ENCODE measurements around the gene TBXAS1. TPM values are rescaled to one million over a fixed set of nuclear protein-coding genes. Genes with fewer than 3 reads are reported as not detected.
A peak's percentile ranks its signal among the peaks of the same experiment; 100 is the strongest.

TBXAS1 gene
- total and polyA plus RNA-seq, 2 donors (not counting 3 experiments of a cell fraction or from before 2014, with no cell fraction given) = 2.1 to 4.3 TPM

GRCh38 chr7:140059273-140060242 is 230.5 kb downstream of the TBXAS1 start:
- FAIRE-seq = peak; percentile 94
- Histone ChIP-seq H3K27ac (ENCODE audit: insufficient read depth, low read depth, low read length) (peak overlapping the region; percentile 84), H3K4me1 (ENCODE audit: control insufficient read depth, extremely low read depth, insufficient read depth, low read length) (peaks cover 36% of the 10 kb centered on the region), H3K9me3 (replicated peaks; ENCODE audit: control insufficient read depth, insufficient read depth, low read length) (no peaks in the 10 kb centered on the region), H4K20me1 (replicated peaks; ENCODE audit: control insufficient read depth, extremely low read depth, insufficient read depth, low read length) (no peaks in the 10 kb centered on the region), H3K9ac (replicated peaks; ENCODE audit: extremely low read depth, insufficient read depth, low read length) (peak overlapping the region; percentile 45), H3K4me2 (ENCODE audit: insufficient read depth, low read length) (peak overlapping the region; percentile 48), H3K79me2 (ENCODE audit: control insufficient read depth, insufficient read depth, low read length) (peaks cover 39% of the 10 kb centered on the region), H2AFZ (ENCODE audit: low read depth, low read length) (no peak overlapping the region), H3K4me3 (replicated peaks in 1 of 3; ENCODE audit: insufficient read depth in 1 of 3, low read depth in 1 of 3, low read length in 3 of 3) (peak overlapping the region in 1 of 3 experiments; percentile 1), H3K36me3 (ENCODE audit: control insufficient read depth in 2 of 2, extremely low read depth in 1 of 2, insufficient read depth in 2 of 2, low read length in 2 of 2) (peaks cover 6 to 8% of the 10 kb centered on the region in 2 experiments), H3K9me1 (replicated peaks; ENCODE audit: control insufficient read depth, extremely low read depth, insufficient read depth, low read length) (no peaks in the 10 kb centered on the region), H3K27me3 (ENCODE audit: control insufficient read depth in 2 of 2, insufficient read depth in 2 of 2, low read length in 2 of 2) (no peaks in the 10 kb centered on the region)
- ChIA-PET POLR2A (interaction anchor here (0.6 to 1.8 kb wide), 3 partner anchors 10 to 1125 kb away, joined by 4 to 5 read pairs (median 4); no protein-coding TSS in a partner anchor), CTCF (interaction anchor here (0.6 to 10.0 kb wide), 10 partner anchors 10 to 560 kb away, joined by 3 to 66 read pairs (median 4); no protein-coding TSS in a partner anchor)
- DNase-seq (ENCODE audit: low read depth, low spot score) = peak; percentile 95
- intact Hi-C loops (cut with micrococcal nuclease) = loop anchor here (1.0 to 10.0 kb wide), 3 partner anchors 10 to 265 kb away; no protein-coding TSS in a partner anchor
- no TSS peak for BruUV-seq (replicated peaks)
- TF ChIP-seq POLR2AphosphoS5 (IDR thresholded peaks at IDR 0.05; ENCODE audit: insufficient read depth, low read depth, low read length) (peak; percentile 62), MAX (IDR thresholded peaks at IDR 0.05; ENCODE audit: insufficient read depth, insufficient read length) (no peak), FOS (IDR thresholded peaks at IDR 0.05; ENCODE audit: borderline replicate concordance, insufficient read depth, low read length) (peak; percentile 88), GATA2 (IDR thresholded peaks at IDR 0.05; ENCODE audit: insufficient read depth, insufficient read length, low read depth, low read length) (peak; percentile 89)
- dilution Hi-C loops (cut with MboI; ENCODE audit: extremely low pct_ligation_motif_present, low sequenced_read_pairs) = no loop called here
